Mucosa of gallbladder (tissue), 1 donor: ENCODE measurements around the gene HLA-DOA. TPM values are rescaled to one million over a fixed set of nuclear protein-coding genes. Genes with fewer than 3 reads are reported as not detected.
A peak's percentile ranks its signal among the peaks of the same experiment; 100 is the strongest.

ENCODE experiments used
- DNase-seq: peaks from one replicate; pipeline ENCODE4 v3.0.0-alpha.2; 2020; ENCODE audit warnings: low spot score
- total RNA-seq: library from RNA; stranded (reverse); gene quantifications from one replicate; pipeline ENCODE4 v1.2.1, GENCODE V29; 2021
- donor health status: DM: no; HTN: no; CAD: no.

The HLA-DOA gene
- total RNA-seq, 1 donor from 2014 or later, result 8.4 TPM

DNA sequence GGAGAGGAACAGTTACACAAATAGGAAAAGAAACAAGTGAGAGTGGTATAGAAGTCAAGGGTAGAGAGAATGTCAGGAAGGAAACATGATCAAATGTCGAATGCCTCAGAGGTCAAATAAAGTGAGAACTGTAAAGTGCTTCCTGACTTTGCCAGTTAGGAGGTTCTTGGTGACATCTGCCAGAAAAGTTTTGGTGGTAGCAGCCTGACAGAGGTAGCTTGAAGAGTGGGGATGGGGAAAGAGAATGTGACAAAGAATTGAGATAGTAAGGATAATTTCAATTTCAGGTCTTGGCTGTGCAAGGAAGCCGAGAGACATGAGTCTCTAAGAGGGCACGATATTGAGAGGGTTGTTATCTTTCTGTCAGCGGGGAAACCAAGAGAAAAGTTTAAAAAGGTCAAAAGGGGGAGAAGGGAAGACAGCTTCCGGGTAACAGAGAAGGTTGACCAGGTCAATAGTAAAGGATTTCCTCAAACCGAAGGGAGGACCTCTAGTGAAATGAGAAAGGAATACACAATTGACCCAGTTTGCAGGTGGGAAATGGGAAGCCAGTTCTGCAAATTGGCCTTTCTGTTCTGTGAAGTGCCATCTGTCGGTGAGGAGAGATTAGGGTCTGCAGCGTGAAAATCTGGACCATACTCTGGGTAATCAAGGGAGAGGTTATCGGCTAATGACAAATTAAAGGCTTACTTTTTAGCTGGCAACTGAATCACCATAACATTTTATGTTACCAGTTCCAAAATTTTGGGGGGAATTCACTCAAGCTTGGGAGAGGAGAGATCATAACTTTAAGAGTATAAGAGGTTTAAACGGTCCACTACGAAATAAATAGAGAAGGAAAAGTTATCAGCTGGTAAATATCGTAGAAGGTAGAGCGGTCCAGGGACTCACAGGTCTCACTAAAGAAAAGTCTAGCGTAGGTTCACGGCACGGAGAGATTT, 42.0 kb downstream of the HLA-DOA start:
- peak; percentile 26 for DNase-seq

DNA sequence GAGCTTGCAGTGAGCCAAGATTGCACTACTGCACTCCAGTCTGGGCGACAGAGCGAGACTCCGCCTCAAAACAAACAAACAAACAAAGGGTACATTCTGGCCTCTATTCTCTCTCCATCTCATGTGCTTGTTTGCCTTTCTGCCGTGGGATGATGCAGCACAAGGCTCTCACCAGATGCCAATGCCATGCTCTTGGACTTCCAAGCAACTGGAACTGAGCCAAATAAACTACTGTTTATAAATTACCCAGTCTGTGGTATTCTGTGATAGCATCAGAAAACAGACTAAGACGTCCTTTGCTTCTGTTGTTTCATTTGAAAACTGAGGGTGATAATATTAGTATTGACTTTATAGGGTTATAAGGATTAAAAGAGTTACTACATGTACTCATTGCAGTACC, 44.6 kb downstream of the HLA-DOA start:
- DNase-seq, result no peak

DNA sequence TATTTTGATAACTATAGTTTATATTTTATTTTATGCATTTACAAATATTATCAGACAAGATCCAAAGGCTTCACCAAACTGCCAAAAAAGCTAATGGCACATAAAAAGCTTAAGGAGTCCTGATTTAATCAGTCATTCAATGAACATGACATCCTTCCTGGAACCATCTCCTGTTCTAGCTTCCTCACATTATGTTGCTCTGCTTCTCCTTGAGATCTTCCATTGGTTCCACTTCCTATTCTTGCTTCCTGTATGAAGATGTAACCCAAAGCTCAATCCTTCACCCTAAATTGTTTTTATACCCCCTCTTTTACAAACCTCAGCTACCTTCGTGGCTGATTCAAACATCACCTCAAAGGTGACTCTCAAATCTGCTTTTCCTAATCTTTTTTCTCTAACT, 45.5 kb downstream of the HLA-DOA start:
- no peak for DNase-seq

DNA sequence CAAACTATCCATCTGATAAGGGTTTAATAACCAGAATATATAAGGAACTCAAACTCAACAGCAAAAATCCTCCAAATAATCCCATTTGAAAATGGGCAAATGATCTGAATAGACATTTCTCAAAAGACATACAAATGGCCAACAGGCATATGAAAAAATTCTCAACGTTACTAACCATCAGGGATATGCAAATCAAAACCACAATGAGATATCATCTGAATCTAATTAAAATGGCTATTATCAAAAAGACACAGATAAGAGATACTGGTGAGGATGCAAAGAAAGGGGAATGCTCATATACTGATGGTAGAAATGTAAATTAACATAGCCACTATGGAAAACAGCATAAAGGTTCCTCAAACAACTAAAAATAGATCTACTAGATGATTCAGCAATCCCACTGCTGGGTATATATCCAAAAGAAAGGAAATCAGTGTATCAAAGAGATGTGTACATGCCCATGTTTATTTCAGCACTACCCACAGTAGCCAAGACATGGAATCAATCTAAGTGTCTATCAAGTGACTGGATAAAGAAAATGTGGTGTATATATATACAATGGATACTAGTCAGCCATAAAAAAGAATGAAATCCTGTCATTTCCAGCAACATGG, 47.1 kb downstream of the HLA-DOA start:
- DNase-seq, result no peak

DNA sequence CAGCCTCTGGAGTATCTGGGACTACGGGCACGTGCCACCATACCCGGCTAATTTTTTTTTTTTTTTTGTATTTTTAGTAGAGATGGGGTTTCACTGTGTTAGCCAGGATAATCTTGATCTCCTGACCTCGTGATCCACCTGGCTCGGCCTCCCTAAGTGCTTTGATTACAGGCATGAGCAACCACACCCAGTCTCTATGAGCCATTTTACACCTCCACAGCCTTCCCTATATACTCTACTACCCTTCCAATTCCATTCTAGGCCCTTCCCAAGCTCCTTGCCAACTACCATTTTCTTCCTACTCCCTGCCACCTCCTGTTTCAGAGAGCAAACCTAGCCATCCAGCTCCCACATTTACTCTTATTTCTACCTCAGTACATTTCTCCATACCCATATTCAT, 48.8 kb downstream of the HLA-DOA start:
- DNase-seq, result no peak

DNA sequence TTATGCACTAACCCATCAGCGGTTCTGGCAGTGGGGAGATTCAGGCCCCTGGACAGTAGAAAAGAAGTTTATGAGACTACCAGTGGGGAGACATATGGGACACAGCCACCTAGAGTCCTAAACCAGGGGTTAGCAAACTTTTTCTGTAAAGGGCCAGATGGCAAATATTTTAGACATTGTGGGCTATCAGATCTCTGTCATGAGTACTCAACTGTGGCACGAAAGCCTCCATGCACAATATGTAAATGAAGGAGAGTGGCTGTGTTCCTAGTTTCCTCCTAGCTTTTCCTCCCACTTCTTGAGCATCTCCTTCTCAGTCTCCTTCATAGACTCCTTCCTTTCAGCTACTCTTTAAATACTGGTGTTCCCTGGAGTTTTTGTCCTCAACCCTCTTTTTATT, 53.2 kb downstream of the HLA-DOA start:
- no peak for DNase-seq

DNA sequence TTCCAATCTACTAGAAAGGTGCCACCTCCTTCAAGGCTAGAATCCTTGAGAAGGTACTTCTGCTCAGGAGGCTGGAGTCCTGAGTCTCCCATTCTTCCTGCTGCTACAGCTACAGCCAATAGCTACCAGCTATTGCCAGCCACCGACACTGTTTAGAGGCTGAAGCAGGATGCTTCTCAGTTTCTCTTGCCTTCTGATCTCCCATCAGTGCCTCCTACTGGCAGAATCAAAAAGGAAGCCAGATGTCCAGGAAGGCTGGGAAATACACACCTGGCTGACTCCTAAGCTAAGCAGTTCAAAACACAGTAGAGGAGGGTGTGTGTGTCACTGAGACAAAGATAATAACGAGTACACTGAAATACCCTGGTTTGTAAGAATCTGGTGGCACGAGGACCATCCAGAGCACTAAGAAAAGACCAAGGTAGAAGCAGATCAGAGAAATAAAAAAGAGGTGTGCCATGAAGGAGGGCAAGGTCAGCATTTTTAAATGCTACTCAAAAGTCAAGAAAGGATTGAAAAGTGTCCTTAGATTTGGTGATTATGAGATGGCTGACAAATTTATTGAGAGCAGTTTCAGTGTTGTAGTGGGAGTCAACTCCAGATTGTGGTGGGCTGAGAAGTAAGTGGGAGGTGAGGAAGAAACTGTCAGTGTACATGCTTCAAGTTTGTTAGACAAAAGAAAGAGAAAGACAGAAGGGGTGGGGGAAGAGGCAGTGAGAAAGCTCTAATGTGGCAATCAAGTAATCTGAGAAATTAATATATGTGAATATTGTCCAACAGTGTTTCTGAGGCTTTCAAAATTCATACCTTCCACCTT, 54.2 kb downstream of the HLA-DOA start:
- DNase-seq, result no peak

DNA sequence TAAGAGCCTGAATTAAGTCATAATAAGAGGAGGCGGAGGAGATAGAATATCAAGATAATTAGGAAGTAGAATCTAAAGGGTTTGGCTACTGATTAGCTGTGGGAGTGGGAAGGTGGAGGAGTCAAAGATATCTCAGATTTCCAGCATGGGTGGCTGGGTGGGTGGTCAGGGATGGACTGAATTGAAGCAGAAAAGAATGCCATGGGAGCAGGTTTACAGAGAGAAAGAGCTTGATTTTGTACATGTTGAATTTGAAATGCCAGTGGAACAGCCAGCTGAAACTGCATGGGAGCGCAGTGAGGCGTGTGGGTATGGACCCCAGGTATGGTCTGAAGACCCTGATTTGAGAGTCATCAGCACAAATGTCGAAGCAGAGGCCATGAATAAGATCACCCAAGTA, 55.1 kb downstream of the HLA-DOA start:
- no peak for DNase-seq

Other genes with a start within 250 kb of the HLA-DOA start
- 4.0 TPM for gene HLA-DQB2, start 246.1 kb downstream of the HLA-DOA start, total RNA-seq
- 0.69 TPM for gene HLA-DOB, start 192.6 kb downstream of the HLA-DOA start, total RNA-seq
- gene TAP2, start 170.9 kb downstream of the HLA-DOA start, total RNA-seq, result 40.4 TPM
- 73.7 TPM for gene PSMB8, start 165.5 kb downstream of the HLA-DOA start, total RNA-seq
- gene TAP1, start 155.9 kb downstream of the HLA-DOA start, total RNA-seq, result 41.3 TPM
- gene PSMB9, start 155.4 kb downstream of the HLA-DOA start, total RNA-seq, result 31.2 TPM
- gene HLA-DMB, start 68.6 kb downstream of the HLA-DOA start, total RNA-seq, result 43.2 TPM
- 68.2 TPM for gene HLA-DMA, start 56.5 kb downstream of the HLA-DOA start, total RNA-seq
- gene BRD2, start 41.0 kb downstream of the HLA-DOA start, total RNA-seq, result 150 TPM
- gene HLA-DPA1, start 64.1 kb upstream of the HLA-DOA start, total RNA-seq, result 185 TPM
- 174 TPM for gene HLA-DPB1, start 66.4 kb upstream of the HLA-DOA start, total RNA-seq
- 0.66 TPM for gene COL11A2, start 182.9 kb upstream of the HLA-DOA start, total RNA-seq
- 56.8 TPM for gene RXRB, start 191.1 kb upstream of the HLA-DOA start, total RNA-seq
- 120 TPM for gene SLC39A7, start 191.3 kb upstream of the HLA-DOA start, total RNA-seq
- 13.6 TPM for gene HSD17B8, start 195.1 kb upstream of the HLA-DOA start, total RNA-seq
- 50.9 TPM for gene RING1, start 198.9 kb upstream of the HLA-DOA start, total RNA-seq